ENCODE results near the gene S100G.
"Not testable (repeated sequence)": the region's sequence is repeated elsewhere in the genome, so short reads cannot be mapped to it uniquely, and the experiment has no call there.

The S100G gene

GRCh38 chrX:16612257-16612897 lies 37.6 kb upstream of the S100G start:
- DNase-seq (ENCODE audit: low read depth): no peak
- TF ChIP-seq CTCF (IDR thresholded peaks at IDR 0.05; ENCODE audit: insufficient read depth, low read depth, low read length, missing control alignments): no peak
- no peak overlapping the region for H3K4me3 ChIP-seq (ENCODE audit: low read depth, low read length)

- no peak for DNase-seq (ENCODE audit: low read depth)
- TF ChIP-seq CTCF (IDR thresholded peaks at IDR 0.05; ENCODE audit: insufficient read depth, low read depth, low read length, missing control alignments): no peak
- H3K4me3 ChIP-seq (ENCODE audit: low read depth, low read length): no peak overlapping the region
These were observed 32.6 kb upstream of the S100G start for GRCh38 chrX:16617382-16617781.

- no peak for TF ChIP-seq CTCF (IDR thresholded peaks at IDR 0.05; ENCODE audit: insufficient read depth, low read depth, low read length, missing control alignments)
- no peak overlapping the region for H3K4me3 ChIP-seq (ENCODE audit: low read depth, low read length)
- DNase-seq (ENCODE audit: low read depth): no peak
These were observed 31.5 kb upstream of the S100G start for GRCh38 chrX:16618422-16618821.

GRCh38 chrX:16619024-16619423 lies 30.9 kb upstream of the S100G start:
- no peak for DNase-seq (ENCODE audit: low read depth)
- no peak for TF ChIP-seq CTCF (IDR thresholded peaks at IDR 0.05; ENCODE audit: insufficient read depth, low read depth, low read length, missing control alignments)

GRCh38 chrX:16628511-16628910 lies 21.4 kb upstream of the S100G start:
- not testable (repeated sequence) for DNase-seq (ENCODE audit: low read depth); H3K4me3 ChIP-seq (ENCODE audit: low read depth, low read length)

More at GRCh38 chrX:16619024-16619423, 30.9 kb upstream of the S100G start:
- no peak overlapping the region for H3K4me3 ChIP-seq (ENCODE audit: low read depth, low read length)

- no peak for DNase-seq (ENCODE audit: low read depth)
- no peak overlapping the region for H3K4me3 ChIP-seq (ENCODE audit: low read depth, low read length)
- TF ChIP-seq CTCF (IDR thresholded peaks at IDR 0.05; ENCODE audit: insufficient read depth, low read depth, low read length, missing control alignments): no peak
These were observed 20.9 kb upstream of the S100G start for GRCh38 chrX:16628946-16629595.

- no peak for TF ChIP-seq CTCF (IDR thresholded peaks at IDR 0.05; ENCODE audit: insufficient read depth, low read depth, low read length, missing control alignments)
- no peak for DNase-seq (ENCODE audit: low read depth)
- H3K4me3 ChIP-seq (ENCODE audit: low read depth, low read length): no peak overlapping the region
These were observed 20.0 kb upstream of the S100G start for GRCh38 chrX:16629909-16630308.

All from GM12865 (cell line).